GM10847 (cell line): ENCODE measurements around the gene PIGZ.

ENCODE experiments used
- POLR2A ChIP-seq: IDR thresholded peaks from 2 replicates; pipeline ENCODE4 v1.6.1; 2011; ENCODE audit not compliant: insufficient read length; ENCODE audit errors: extremely low read depth

Gene PIGZ

DNA sequence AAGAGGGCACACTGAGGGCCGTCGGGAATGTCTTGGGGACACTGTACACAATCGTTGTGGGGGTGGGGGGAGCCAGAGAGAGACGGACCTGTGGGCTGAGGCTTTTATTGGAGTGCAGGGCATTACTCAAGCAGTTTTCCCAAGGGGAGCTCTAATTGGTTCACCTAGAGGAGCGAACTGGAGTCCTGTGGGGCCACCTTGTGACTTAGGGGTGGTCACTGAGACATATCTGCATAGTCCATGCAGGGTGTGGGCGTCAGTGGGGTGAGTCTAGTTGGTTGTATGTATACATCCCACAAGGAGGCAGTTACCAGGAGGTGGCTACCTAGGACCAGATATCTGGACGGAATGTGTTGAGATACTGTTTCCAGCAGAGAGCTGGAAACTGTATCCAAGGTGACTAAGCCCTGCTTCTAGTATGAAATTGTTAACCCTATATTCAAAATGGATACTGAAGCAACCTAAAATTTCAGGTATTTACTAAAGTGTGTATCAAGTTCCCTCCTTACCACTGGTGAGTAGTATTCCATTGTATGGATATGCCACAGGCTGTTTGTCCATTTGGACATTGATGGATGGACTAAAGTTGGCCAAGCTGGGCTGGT, 2.6 kb upstream of the PIGZ start:
- TF ChIP-seq POLR2A = no peak

DNA sequence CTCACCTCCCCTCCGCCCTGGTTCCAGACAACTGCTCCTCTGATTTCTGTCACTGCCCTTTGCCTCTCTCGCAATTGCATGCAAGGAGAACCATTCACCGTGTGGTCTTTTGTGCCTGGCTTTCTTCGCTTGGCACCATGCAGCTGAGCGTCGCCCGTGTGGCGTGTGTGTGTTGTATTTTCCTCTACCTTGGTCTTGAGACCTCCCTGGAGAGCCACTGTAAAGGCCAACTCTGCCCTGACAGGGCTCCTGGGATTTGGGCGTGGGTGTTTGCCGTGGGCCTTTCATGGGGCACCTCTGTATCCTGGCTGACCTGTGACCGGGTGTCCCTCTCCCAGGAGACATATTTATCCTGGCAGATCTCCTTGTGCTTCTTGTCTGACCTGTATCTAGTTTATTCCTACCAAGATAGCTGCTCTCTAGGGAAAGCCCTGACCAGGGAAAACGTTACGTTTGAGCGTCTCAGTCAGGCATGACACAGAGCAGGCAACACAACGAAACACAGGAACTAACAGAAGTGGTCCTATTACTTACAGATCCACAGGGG, 2.0 kb upstream of the PIGZ start:
- TF ChIP-seq POLR2A = no peak

DNA sequence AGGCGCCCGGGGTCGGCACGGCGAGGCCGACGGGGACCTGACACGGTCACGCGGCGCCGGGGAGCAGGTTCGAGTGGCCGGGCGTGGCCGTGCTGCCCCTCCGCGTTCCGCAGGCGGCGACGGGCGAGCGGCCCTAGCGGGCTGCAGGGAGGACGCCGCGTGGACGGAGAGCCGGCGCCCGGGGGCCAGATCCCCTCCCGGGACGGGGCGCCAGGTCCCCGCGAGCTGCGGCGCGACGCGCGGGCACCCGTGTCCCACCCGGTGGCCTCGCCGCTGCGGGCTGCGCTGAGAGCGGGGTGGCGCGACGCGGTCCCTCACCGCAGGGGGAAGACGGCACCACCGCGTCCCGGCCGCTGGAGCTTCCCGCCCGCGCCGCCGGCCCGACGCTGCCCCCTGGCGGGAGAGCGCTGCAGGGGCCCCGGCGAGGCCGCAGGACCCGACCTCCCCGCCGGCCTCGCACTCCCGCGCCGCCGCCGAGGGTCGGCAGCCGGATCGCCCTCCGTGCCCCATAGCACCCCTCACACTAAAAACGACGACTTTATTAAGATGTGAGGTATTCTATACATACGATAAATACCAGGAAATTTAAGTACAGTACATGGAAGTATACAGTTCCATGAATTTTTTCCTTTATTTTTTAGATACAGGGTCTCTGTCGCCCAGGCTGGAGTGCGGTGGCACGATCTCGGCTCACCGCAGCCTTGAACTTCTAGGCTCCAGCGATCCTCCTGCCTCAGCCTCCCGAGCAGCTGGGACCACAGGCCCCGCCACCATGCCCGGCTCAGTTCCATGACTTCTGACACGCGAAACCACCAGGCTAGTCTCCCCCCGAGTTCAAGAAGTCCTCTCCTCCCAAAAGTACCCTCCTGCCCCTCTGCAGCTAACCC, 1.3 kb upstream of the PIGZ start:
- no peak for TF ChIP-seq POLR2A

DNA sequence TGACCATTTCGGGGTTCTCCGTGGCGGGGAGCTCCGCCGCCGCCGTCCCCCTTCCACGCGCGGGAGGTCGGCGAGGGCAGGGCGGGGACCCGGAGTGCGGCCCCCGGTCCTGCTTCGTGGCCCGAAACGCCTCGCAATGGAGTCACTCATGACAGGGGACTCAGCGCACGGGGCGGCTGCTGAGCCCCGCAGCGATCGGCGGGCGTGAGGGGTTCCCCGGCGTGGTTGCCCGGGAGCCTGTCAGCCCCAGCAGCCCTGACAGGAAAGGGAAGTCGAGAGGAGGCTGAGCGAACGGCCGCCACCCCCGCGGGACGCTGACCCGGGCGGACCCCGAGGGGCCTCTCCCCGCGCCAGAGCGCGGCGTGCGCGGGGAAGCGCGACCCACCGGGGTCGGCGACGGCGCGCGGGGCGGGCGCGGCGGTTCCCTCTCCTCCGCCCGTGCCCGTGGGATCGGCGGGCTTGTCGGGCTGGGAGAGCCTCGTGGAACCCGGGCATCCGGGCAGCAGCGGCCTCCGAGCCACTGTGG, 564 bp upstream of the PIGZ start:
- no peak for TF ChIP-seq POLR2A

DNA sequence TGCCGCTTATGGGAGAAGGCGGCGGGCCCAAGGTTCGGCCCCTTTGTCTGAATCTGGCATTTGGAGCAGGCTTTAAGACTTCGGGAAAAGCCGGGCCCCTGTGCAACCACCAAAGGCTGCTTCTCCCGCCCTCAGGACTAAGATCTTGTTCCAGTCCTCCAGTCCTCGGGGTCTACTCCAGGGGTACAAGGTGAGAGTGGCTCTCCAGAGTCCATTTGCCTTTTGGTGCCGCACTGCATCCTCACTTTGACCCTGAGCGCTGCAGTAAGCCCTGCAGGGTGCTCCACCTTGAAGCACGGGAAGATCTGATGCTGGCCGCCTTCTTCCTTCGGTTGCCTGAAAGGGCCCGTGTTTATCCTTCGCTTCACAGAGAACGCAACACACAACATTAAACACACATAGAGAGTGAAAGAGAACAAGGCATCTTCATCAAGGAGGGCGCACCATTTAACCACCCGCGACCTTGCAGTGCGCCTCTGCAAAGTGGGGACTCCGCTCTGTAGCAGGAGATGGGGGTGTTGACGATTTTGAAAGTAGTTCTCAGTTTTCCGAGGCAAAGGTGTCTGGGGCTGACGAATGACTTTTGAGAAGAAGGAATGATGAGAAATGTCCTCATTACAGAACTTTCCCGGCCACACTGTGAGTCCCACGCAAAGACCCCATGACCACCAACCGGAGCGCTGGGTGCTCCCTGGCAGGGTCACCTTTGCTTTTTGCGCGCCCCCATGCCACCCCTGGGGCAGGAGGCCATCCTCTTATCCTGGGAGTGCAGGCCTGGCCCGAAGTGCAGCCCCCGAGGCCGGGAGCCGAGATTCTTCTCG, 1.0 kb downstream of the PIGZ start:
- no peak for TF ChIP-seq POLR2A

DNA sequence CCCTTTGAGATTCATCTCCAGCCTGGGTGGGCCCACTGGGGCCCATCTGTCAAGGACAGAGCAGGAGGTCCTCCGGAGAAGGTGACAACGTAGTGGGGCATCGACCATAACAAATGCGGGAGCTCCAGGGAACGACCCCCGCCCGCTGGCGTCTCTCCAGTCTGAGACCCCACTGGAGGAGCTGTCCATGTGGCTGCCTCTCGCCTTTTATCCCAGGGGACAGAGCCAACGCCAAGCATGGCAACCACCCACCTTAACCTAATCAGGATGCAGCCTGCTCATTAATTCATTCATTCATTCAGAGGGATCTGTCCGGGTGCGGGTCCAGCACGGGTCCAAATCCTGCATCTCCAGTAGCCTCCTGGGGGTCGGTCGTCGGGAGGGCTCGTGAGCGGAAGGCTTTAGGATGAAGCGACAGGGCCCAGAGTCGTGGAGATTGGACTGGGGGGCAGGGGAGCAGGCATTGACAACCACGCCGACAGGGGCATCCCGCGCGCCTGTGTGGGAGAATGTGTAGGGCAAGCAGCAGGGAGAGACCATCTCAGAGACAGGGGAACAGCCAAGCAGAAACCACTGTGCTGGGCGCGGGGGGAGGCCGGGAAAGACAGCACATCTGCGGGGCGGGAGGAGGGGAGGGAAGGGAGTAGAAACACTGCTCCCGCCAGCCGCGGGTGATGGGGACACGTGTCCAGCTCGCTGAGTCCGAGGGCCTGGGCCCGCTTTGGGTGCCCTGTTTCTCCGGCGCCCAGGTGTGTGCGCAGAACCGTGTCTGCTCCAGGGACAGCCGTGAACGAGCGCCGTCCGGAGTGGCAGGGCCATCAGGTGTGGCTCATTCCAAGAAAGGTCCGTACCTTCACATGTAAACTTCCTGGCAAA, 1.9 kb downstream of the PIGZ start:
- no peak for TF ChIP-seq POLR2A

DNA sequence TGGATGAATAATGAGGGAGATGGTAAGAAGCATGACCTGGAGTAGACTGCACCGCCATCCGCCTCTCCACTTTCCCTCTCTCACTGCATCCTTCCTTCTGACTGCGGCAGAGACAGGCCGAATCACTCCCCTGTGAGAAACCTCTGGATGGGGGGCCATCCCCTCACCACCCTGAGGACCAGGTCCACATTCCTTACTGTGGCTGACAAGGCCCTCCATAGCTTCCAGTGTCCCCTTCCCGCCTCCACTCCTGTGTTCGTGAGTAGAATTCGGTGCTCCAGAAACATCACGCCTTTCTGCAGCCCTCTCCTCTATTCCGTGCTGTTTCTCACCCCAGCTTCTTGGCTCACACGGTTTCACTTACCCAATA, 2.8 kb downstream of the PIGZ start:
- no peak for TF ChIP-seq POLR2A

DNA sequence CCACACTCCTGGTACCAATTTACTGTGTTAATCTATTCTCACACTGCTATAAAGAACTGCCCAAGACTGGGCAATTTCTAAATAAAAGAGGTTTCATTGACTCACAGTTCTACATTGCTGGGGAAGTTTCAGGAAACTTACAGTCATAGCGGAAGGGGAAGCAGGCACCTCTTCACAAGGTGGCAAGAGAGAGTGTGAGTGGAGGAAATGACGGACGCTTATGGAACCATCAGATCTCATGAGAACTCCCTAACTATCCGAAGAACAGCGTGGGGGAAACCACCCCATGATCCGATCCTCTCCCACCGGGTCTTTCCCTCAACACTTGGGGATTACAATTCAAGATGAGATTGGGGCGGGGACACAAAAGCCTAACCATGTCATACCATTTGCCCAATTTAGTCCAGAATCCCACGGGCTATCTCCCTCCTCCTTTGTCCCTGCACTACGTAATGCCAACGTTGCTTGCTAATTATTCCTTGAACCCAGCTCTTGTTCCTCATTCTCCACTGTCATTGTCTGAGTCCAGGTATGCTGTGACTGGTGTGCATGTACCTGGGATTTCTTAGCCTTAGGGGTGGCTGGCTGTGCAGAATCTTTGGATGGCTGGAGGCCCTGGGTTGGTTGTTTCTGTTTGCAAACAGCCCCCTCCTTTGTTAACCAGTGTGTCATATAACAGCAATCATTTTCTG, 3.4 kb downstream of the PIGZ start:
- no peak for TF ChIP-seq POLR2A

DNA sequence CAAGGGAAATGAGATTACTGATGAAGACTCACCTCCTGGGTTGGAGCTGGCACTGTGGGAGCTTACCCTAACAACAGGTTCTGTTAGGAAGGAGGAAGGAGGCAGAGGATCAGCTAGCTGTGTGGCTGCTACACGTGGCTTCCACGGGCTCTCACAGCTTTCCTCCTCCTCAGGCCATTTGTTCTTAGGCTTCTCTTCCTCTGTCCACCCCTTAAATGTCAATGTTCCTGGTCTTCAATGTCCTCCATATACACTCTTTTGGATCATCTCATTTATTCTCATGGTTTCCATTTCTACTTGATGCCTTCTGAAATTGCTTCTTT, 5.0 kb downstream of the PIGZ start:
- TF ChIP-seq POLR2A = no peak

DNA sequence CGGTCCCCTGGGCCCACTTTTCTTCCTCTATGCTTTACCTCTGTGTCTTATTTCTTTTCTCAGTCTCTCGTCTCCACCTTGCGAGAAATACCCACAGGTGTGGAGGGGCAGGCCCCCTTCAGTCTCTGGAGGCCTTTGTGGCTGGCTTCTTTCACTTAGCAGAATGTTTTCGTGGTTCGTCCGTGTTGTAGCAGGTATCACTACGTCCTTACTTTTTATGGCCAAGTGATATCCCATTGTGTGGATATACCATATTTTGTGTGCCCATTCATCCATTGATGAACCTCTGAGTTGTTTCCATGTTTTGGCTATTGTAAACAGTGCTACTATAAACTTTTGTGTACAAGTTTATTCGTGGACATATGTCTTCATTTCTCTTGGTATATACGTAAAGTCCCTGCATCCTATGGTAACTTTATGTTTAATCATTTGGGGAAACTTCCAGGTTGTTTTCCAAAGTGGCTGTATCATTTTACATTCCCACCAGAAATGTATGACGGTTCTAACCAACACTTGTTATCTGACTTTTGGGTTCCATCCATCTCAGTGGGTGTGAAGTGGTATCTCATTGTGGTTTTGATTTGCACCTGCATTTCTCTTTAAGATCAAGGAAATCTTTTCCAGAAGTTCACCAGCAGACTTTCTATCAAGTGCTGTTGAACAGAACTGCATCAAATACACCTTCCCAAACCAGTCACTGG, 5.6 kb downstream of the PIGZ start:
- no peak for TF ChIP-seq POLR2A

DNA sequence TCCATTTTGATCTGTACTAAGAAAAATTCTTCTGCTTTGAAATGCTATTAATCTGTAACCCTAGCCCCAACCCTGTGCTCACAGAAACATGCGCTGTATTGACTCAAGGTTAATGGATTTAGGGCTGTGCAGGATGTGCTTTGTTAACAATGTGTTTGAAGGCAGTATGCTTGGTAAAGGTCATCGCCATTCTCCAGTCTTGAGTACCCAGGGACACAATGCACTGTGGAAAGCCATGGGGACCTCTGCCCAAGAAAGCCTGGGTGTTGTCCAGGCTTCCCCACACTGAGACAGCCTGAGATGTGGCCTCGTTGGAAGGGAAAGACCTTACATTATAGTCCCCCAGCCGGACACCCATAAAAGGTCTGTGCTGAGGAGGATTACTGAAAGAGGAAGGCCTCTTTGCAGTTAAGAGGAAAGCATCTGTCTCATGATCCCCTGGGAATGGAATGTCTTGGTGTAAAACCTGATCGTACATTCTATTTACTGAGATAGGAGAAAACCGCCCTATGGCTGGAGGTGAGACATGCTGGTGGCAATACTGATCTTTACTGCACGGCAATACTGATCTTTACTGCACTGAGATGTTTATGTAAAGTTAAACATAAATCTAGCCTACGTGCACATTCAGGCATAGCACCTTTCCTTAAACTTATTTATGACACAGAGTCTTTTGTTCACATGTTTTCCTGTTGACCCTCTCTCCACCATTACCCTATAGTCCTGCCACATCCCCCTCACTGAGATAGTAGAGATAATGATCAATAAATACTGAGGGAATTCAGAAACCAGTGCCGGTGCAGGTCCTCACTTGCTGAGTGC, 6.3 kb downstream of the PIGZ start:
- no peak for TF ChIP-seq POLR2A

DNA sequence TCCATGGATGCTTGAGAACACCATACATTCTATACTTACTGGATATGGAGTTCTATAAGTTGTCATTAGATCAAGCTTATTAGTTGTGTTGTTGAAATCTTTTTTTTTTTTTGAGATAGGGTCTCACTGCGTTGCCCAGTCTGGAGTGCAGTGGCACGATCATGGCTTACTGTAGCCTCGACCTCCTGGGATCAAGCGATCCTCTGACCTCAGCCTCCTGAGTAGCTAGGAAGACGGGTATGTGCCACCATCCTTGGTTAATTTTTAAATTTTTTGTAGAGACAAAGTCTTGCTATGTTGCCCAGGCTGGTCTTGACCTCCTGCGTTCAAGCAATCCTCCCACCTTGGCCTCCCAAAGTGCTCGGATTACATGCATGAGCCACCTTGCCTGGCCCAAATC, 13.8 kb downstream of the PIGZ start:
- no peak for TF ChIP-seq POLR2A

DNA sequence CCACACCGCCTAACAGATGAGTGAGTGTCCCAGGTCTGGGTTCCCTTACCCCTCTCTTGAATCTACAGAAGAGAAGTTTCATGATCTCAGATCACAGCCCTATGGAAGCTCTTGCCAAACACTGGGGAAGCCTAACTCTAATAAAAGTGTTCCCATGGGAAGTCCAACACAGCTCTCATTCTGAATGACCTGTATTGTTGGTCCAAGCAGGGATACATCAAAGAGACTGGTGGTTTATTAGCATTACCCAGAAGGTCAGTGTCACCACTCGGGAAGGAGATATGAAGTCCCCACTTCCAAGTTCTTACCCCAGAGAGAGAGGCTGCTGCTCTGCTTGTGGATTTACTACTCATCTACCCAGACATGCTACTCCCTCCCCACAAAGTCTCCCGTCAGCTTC, 17.3 kb downstream of the PIGZ start:
- TF ChIP-seq POLR2A = no peak
